Stimulated activated CD4-positive, alpha-beta T cell treated with anti-CD3 and anti-CD28 coated beads, TNF-alpha, amount 100 ng/mL, for 48 hours (primary cell): ENCODE data around the gene BTF3L4.
"Not testable (repeated sequence)": the region's sequence is repeated elsewhere in the genome, so short reads cannot be mapped to it uniquely, and the experiment has no call there.

Source experiments
- DNase-seq, 3 donors: peaks; one replicate each; pipeline ENCODE4 v3.0.0-alpha.2; 2020; ENCODE audit warnings: low read depth in 3 of 3

The BTF3L4 gene

DNA sequence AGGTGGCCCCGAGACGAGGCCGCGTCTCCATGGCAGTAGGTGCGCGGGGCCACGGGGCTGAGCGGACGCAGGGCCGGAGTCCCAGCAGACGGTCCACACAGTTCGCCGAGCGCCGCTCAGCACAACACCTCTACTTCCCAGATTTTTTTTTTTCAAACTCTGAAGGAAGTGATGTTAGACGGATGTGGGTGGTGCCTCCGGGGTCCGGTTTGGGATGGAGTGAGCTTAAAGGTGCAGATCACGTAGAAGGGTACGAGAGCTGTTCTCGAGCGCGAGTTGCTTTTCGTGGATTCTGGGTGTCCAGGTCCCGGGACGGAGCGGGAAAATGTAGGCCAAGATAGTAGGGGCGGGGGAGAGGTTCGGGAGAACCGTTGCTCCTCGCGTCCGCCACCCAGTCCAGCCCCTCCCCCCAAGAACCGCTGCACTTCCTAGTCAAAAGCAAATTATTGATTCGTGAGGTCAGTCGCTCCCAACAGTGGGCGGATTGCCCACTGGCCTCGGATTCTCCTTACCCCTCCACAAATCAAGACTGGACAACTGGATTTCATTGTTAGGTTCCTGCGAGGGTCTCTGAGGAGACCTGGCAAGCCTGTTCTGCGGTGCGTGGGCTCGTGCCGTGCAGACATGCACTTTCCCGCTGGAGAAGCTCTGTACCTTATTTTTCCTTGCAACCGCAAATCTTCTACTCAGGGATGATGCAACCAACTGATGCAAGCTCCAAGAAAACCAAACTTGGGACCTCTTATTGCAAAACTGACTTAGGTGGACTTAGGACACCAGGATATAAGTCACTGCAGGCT, 829 bp upstream of the BTF3L4 start, which contains the start of gene TXNDC12:
Gene TXNDC12, minus strand, starts transcription at position 126 of the 800 bp plus-strand sequence. Its CDS starts 95 bp downstream, at position 31.
- peak in 2 of 3 donors; percentile 46 to 47 for DNase-seq

GRCh38 chr1:52055866-52056162, 281 bp upstream of the BTF3L4 start:
- no peak for DNase-seq

DNA sequence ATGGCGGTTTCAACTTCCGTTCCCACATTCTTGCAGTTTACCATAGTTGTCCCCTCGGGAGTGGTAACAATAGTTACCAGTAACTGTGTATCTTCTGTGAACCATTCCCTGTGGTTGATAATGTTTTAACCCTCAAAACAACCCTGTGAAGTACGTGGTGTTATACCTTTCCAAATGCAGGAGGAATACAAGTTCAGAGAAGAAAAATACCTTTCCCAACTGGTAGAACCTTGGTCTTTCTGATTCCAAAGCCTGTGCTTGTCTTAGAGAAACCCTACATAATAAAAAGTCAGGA, 789 bp downstream of the BTF3L4 start:
- DNase-seq, result no peak

- DNase-seq, result no peak
Measured at GRCh38 chr1:52057255-52057654, 1.2 kb downstream of the BTF3L4 start.

GRCh38 chr1:52057876-52058415, 1.9 kb downstream of the BTF3L4 start:
- DNase-seq, result no peak

DNA sequence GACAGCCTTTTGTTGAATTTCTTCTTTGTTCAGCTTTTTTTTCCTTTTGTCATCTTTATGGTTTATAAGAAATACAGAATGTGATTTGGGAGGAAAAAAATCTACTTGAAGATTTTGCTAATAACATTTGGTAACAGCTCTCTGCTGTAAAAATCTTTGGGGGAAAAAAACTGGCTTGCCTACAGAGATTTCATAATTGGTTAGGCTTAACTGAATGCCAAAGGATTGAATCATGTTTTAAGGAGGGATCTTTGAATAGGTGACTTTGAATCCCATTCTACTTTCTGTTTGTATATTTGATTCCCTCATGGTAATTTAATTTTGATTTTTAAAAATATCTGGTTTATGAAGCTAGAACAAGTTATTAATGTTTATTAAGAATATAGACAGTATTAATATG, 3.2 kb downstream of the BTF3L4 start:
- DNase-seq, result no peak

- no peak for DNase-seq
Measured at GRCh38 chr1:52059888-52060287, 3.8 kb downstream of the BTF3L4 start.

GRCh38 chr1:52060822-52061221, 4.7 kb downstream of the BTF3L4 start:
- DNase-seq, result no peak

GRCh38 chr1:52063192-52063591, 7.1 kb downstream of the BTF3L4 start:
- no peak for DNase-seq

GRCh38 chr1:52070704-52071103, 14.6 kb downstream of the BTF3L4 start:
- DNase-seq, result no peak

DNA sequence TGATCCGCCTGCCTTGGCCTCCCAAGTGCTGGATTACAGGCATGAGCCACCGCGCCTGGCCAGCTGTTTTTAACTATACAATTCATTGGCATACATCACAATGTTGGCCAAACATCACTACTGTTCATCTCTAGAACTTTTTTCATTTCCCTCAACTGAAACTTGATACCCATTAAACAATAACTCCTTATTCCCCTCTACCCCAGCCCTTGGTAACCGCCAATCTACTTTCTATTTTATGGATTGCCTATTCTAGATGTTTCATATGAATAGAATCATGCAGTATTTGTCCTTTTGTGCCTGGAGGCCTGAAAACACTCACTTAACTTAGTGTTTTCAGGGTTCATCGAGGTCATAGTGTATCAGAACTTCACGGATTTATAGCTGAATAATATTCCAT, 16.2 kb downstream of the BTF3L4 start:
- no peak for DNase-seq

GRCh38 chr1:52077277-52077676, 21.2 kb downstream of the BTF3L4 start:
- DNase-seq, result not testable (repeated sequence)

- no peak for DNase-seq
Measured at GRCh38 chr1:52080014-52080415, 23.9 kb downstream of the BTF3L4 start.

- not testable (repeated sequence) for DNase-seq
Measured at GRCh38 chr1:52087892-52088291, 31.8 kb downstream of the BTF3L4 start.

GRCh38 chr1:52094300-52094699, 38.2 kb downstream of the BTF3L4 start:
- not testable (repeated sequence) for DNase-seq

DNA sequence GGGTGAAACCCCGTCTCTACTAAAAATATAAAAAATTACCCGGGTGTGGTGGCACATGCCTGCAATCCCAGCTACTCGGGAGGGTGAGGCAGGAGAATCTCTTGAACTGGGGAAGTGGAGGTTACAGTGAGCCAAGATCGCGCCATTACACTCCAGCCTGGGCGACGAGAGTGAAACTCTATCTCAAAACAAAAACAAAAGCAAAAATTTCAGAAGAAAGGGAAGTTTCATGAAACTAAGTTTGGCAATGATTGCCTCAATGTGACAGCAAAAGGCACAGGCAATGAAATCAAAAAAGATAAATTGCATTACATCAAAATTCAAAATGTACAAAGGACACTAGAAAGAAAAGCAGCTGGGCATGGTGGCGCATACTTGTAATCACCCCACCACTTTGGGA, 40.1 kb downstream of the BTF3L4 start:
- DNase-seq, result no peak

- no peak for DNase-seq
Measured at GRCh38 chr1:52098139-52098871, 42.2 kb downstream of the BTF3L4 start.

DNA sequence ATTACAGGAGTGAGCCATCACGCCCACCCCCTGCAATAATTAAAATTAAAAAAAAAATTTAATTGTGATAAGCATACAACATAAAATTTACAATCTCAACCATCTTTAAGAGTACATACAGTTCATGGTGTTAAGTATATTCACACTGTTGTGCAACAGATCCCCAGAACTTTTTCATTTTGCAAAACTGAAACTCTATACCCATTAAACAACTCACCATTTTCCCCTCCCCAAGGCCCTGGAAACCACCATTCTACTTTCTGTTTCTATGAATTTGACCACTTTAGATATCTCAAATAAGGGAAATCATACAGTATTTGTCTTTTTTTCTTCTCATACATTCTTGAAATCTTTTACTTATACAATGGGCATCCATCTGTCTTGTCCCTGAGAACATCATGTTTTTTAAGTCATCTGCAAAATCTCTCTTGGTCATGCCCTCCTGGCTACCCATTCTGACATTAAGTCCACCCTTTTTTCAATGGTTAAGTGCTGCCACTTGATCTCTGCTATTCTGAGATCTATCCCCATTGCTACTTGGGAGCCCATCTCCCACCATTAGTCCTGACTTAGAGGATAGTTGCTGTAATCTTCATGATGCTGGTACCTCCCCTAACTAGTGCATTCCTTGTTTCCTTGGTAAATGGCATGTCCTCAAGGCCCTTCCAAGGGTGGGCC, 46.4 kb downstream of the BTF3L4 start:
- DNase-seq, result no peak

- DNase-seq, result no peak
Measured at GRCh38 chr1:52111492-52111891, 55.4 kb downstream of the BTF3L4 start.

DNA sequence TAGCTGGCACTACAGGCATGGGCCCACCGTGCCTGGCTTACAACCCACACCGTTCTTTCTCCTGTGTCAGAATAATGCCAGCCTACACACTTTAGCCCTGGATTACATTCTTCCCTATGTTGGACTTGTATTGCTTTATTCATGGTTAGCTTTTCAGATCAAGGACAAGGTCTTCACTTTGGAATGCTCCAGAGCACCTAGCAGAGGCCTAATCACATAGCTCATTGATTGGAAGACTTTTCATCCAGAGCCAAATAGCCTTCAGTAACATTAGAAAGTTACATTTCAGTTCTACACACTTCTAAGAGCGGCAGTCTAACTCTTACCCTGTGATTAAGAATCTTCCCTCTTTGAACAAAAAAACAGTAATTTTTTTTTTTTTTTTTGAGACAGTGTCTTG, 56.4 kb downstream of the BTF3L4 start:
- DNase-seq, result no peak

DNA sequence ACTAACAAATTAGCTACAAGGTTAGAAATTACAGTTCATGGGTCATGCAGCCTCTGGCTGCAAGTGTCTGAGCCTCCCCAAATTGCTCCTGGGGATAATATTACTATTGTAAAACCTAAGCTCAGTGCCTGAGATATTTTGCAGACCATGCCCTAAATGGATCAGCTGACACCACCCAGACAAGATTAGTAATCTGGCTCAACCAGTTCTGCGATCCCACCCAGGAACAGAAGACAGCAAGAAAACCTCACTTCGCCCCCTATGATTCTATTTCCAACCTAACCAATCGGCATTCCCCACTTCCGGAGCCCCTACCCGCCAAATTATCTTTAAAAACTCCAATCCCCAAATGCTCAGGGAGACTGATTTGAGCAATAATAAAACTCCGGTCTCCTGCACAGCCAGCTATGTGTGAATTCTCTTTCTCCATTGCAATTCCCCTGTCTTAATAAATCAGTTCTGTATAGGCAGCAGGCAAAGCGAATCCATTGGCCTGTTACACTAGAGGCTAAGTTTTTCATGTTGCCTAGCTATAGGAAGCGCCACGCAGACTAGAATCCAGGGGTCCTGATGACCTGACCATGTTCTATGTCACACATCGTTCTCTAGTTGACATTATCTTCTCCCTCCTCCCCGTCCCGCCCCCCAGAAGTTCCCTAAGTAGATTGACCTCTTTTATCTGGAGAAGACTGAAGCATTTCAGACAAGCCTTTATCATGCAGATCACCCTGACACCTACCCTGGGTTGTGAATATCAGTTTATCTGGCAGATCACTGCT, 63.4 kb downstream of the BTF3L4 start:
- no peak for DNase-seq

GRCh38 chr1:52122384-52122783, 66.3 kb downstream of the BTF3L4 start:
- no peak for DNase-seq
